ENCODE data around the gene AGAP1.
"Not testable (repeated sequence)": the region's sequence is repeated elsewhere in the genome, so short reads cannot be mapped to it uniquely, and the experiment has no call there.

The AGAP1 gene

DNA sequence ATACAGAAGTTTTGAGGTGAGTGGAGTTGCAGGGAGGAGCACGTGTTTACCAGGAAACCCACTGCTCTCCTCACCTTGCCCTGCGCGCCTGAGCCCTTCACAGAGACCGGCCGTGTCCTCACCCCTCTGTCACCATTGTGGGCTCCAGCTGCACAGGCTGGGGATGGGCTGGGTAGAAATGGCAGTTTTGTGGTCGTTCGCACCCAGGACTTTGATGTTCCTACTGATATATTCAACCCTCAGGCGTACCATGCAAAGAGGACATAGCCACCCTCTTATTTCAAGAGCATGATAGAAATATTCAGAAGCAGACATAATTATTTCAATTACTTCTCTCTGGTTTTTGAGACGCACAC is 596.2 kb downstream of the AGAP1 start:
- Histone ChIP-seq H3K9ac (ENCODE audit: low read depth in 1 of 2, low read length in 2 of 2) (no peak overlapping the region), H3K27ac (ENCODE audit: low read depth in 2 of 2, low read length in 2 of 2) (no peak overlapping the region), H3K27me3 (ENCODE audit: control insufficient read depth in 2 of 2, insufficient read depth in 2 of 2, low read length in 2 of 2) (no peaks in the 10 kb centered on the region), H3K9me3 (ENCODE audit: control insufficient read depth in 2 of 2, low read length in 2 of 2) (no peaks in the 10 kb centered on the region), H3K4me3 (ENCODE audit: low read length in 2 of 2) (no peak overlapping the region), H3K36me3 (ENCODE audit: control insufficient read depth in 2 of 2, insufficient read depth in 2 of 2, low read length in 2 of 2) (peaks cover 0 to 6% of the 10 kb centered on the region in 2 donors), H3K4me1 (ENCODE audit: control insufficient read depth in 2 of 2, insufficient read depth in 2 of 2, low read length in 2 of 2) (no peaks in the 10 kb centered on the region)

GRCh38 chr2:236090826-236091225 is 597.0 kb downstream of the AGAP1 start:
- not testable (repeated sequence) for H3K4me3 ChIP-seq (ENCODE audit: low read length in 2 of 2); H3K9ac ChIP-seq (ENCODE audit: low read depth in 1 of 2, low read length in 2 of 2); H3K27me3 ChIP-seq (ENCODE audit: control insufficient read depth in 2 of 2, insufficient read depth in 2 of 2, low read length in 2 of 2); H3K27ac ChIP-seq (ENCODE audit: low read depth in 2 of 2, low read length in 2 of 2); H3K4me1 ChIP-seq (ENCODE audit: control insufficient read depth in 2 of 2, insufficient read depth in 2 of 2, low read length in 2 of 2); H3K9me3 ChIP-seq (ENCODE audit: control insufficient read depth in 2 of 2, low read length in 2 of 2); H3K36me3 ChIP-seq (ENCODE audit: control insufficient read depth in 2 of 2, insufficient read depth in 2 of 2, low read length in 2 of 2)

DNA sequence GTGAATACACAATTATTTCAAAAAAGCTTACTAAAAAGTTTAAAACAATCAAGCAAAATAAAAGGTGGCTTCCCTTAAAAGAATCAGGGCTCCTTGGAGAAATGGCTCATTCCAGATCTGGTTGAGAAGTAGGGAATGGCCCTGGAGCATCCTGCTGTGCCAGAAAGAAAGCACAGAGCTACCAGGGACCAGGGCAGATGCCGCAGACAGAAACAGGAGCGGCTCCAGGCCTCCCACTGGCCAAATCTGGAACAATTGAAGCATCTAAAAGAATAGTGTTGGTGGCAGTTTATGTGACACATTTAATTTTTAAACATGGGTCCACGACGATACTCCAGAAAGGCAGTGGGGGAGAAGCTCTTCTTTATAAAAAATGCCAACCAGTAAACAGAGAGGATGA is 598.9 kb downstream of the AGAP1 start:
- no peak overlapping the region for H3K27ac ChIP-seq (ENCODE audit: low read depth in 2 of 2, low read length in 2 of 2)
- H3K9ac ChIP-seq (ENCODE audit: low read depth in 1 of 2, low read length in 2 of 2), result no peak overlapping the region
- H3K36me3 ChIP-seq (ENCODE audit: control insufficient read depth in 2 of 2, insufficient read depth in 2 of 2, low read length in 2 of 2), result peaks cover 0 to 6% of the 10 kb centered on the region in 2 donors
- H3K4me3 ChIP-seq (ENCODE audit: low read length in 2 of 2), result no peak overlapping the region
- H3K9me3 ChIP-seq (ENCODE audit: control insufficient read depth in 2 of 2, low read length in 2 of 2), result no peaks in the 10 kb centered on the region
- no peaks in the 10 kb centered on the region for H3K27me3 ChIP-seq (ENCODE audit: control insufficient read depth in 2 of 2, insufficient read depth in 2 of 2, low read length in 2 of 2)
- no peaks in the 10 kb centered on the region for H3K4me1 ChIP-seq (ENCODE audit: control insufficient read depth in 2 of 2, insufficient read depth in 2 of 2, low read length in 2 of 2)

DNA sequence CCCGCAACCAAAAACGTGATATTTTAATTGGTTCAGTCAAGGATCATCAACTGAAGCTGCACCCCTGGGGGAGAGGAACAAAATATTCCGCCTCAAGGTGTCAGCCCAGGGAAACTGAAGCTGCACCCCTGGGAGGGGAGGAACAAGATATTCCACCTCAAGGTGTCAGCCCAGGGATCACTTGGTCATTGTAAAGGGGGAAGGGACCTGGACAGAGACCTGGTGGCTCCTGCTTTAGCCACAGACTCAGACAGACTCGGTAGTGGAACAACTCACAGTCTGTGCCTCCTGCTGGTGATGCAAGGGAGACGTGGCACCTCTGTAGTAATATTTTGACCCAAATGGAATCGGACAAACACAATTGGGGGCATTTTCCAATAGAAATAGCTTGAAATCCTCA is 599.3 kb downstream of the AGAP1 start:
- peaks cover 0 to 6% of the 10 kb centered on the region in 2 donors for H3K36me3 ChIP-seq (ENCODE audit: control insufficient read depth in 2 of 2, insufficient read depth in 2 of 2, low read length in 2 of 2)
- H3K4me1 ChIP-seq (ENCODE audit: control insufficient read depth in 2 of 2, insufficient read depth in 2 of 2, low read length in 2 of 2), result no peaks in the 10 kb centered on the region
- no peaks in the 10 kb centered on the region for H3K27me3 ChIP-seq (ENCODE audit: control insufficient read depth in 2 of 2, insufficient read depth in 2 of 2, low read length in 2 of 2)
- no peaks in the 10 kb centered on the region for H3K9me3 ChIP-seq (ENCODE audit: control insufficient read depth in 2 of 2, low read length in 2 of 2)
- no peak overlapping the region for H3K27ac ChIP-seq (ENCODE audit: low read depth in 2 of 2, low read length in 2 of 2)
- no peak overlapping the region for H3K9ac ChIP-seq (ENCODE audit: low read depth in 1 of 2, low read length in 2 of 2)
- no peak overlapping the region for H3K4me3 ChIP-seq (ENCODE audit: low read length in 2 of 2)

DNA sequence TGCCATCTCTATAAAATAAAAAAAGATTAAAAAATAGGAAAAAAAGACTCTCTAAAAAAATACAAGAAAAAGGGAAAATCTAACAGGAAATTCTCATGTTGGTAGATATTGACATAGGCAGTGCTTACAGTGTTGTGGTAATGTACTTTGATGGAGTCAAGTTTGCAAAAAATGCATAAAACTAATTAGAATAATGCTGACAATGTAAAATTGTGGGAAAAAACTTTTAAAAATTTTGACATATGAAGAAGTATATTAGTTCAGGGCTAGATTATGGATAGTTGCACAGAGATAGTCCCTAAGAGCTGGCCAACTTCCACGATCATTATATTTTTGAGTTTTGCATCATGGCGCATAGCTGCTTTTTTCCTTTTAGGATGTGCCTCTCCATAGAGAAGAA is 601.7 kb downstream of the AGAP1 start:
- no peak overlapping the region for H3K4me3 ChIP-seq (ENCODE audit: low read length in 2 of 2)
- H3K36me3 ChIP-seq (ENCODE audit: control insufficient read depth in 2 of 2, insufficient read depth in 2 of 2, low read length in 2 of 2), result peaks cover 0 to 4% of the 10 kb centered on the region in 2 donors
- no peaks in the 10 kb centered on the region for H3K27me3 ChIP-seq (ENCODE audit: control insufficient read depth in 2 of 2, insufficient read depth in 2 of 2, low read length in 2 of 2)
- no peaks in the 10 kb centered on the region for H3K4me1 ChIP-seq (ENCODE audit: control insufficient read depth in 2 of 2, insufficient read depth in 2 of 2, low read length in 2 of 2)
- no peak overlapping the region for H3K9ac ChIP-seq (ENCODE audit: low read depth in 1 of 2, low read length in 2 of 2)
- H3K9me3 ChIP-seq (ENCODE audit: control insufficient read depth in 2 of 2, low read length in 2 of 2), result no peaks in the 10 kb centered on the region
- no peak overlapping the region for H3K27ac ChIP-seq (ENCODE audit: low read depth in 2 of 2, low read length in 2 of 2)

DNA sequence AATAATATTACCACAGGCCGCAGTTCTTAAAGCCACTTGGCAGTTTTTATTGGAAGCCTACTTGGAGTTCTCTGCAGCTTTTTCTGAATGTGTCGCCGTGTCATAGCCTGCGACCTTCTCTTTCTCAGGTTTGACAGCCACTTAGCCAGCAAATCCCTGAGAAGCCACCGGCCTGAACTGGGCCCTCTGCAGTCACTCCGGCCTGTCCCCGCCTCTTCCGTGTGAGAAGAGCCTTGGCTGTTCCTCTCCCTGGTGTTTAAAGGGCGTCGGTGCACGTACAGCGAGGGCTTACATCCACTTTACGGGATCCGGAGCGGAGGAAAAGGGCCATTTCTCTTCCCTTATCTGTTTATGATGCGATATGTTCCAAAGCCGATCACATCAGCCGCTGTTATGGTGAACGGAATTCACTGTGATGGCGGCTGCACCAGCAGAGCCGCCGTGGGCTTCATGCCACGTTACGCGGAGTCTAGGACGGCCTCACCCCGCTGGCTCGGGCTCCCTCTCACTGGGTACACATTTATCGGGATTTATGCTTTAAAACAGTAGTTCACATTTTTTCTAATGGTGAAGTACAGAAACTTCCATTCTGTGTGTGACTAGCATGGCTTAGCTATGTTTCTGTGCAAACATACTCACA is 607.6 kb downstream of the AGAP1 start:
- Histone ChIP-seq H3K4me3 (ENCODE audit: low read length in 2 of 2) (no peak overlapping the region), H3K9me3 (ENCODE audit: control insufficient read depth in 2 of 2, low read length in 2 of 2) (no peaks in the 10 kb centered on the region), H3K27ac (ENCODE audit: low read depth in 2 of 2, low read length in 2 of 2) (no peak overlapping the region), H3K9ac (ENCODE audit: low read depth in 1 of 2, low read length in 2 of 2) (no peak overlapping the region), H3K4me1 (ENCODE audit: control insufficient read depth in 2 of 2, insufficient read depth in 2 of 2, low read length in 2 of 2) (no peaks in the 10 kb centered on the region), H3K27me3 (ENCODE audit: control insufficient read depth in 2 of 2, insufficient read depth in 2 of 2, low read length in 2 of 2) (no peaks in the 10 kb centered on the region), H3K36me3 (ENCODE audit: control insufficient read depth in 2 of 2, insufficient read depth in 2 of 2, low read length in 2 of 2) (no peaks in the 10 kb centered on the region)

- Histone ChIP-seq H3K9me3 (ENCODE audit: control insufficient read depth in 2 of 2, low read length in 2 of 2) (no peaks in the 10 kb centered on the region), H3K4me3 (ENCODE audit: low read length in 2 of 2) (no peak overlapping the region), H3K27me3 (ENCODE audit: control insufficient read depth in 2 of 2, insufficient read depth in 2 of 2, low read length in 2 of 2) (no peaks in the 10 kb centered on the region), H3K27ac (ENCODE audit: low read depth in 2 of 2, low read length in 2 of 2) (no peak overlapping the region), H3K36me3 (ENCODE audit: control insufficient read depth in 2 of 2, insufficient read depth in 2 of 2, low read length in 2 of 2) (no peaks in the 10 kb centered on the region), H3K4me1 (ENCODE audit: control insufficient read depth in 2 of 2, insufficient read depth in 2 of 2, low read length in 2 of 2) (no peaks in the 10 kb centered on the region), H3K9ac (ENCODE audit: low read depth in 1 of 2, low read length in 2 of 2) (no peak overlapping the region)
Observed at GRCh38 chr2:236102971-236103370, 609.1 kb downstream of the AGAP1 start.

DNA sequence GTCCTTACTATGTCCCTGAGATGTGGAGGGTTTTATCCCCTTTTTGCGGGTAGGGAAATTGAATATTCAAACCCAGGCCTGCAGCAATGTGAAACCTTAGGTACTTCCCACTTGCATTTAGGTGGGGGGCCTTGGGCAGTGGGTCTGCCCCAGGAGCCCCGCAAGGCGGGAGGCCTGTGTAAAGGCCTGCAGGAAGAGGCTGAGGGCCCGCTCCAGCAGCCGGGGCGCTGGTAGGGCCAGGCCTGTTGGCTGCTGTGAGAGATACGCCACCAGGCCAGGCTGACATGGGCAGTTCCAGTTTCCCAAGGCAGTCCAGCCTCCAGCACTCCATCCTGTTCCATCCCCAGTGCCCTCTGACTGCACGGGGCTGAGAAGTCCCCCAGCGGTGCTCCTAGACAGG is 610.1 kb downstream of the AGAP1 start:
- H3K27ac ChIP-seq (ENCODE audit: low read depth in 2 of 2, low read length in 2 of 2), result no peak overlapping the region
- H3K27me3 ChIP-seq (ENCODE audit: control insufficient read depth in 2 of 2, insufficient read depth in 2 of 2, low read length in 2 of 2), result no peaks in the 10 kb centered on the region
- no peaks in the 10 kb centered on the region for H3K4me1 ChIP-seq (ENCODE audit: control insufficient read depth in 2 of 2, insufficient read depth in 2 of 2, low read length in 2 of 2)
- no peaks in the 10 kb centered on the region for H3K36me3 ChIP-seq (ENCODE audit: control insufficient read depth in 2 of 2, insufficient read depth in 2 of 2, low read length in 2 of 2)
- H3K4me3 ChIP-seq (ENCODE audit: low read length in 2 of 2), result no peak overlapping the region
- H3K9me3 ChIP-seq (ENCODE audit: control insufficient read depth in 2 of 2, low read length in 2 of 2), result no peaks in the 10 kb centered on the region
- H3K9ac ChIP-seq (ENCODE audit: low read depth in 1 of 2, low read length in 2 of 2), result no peak overlapping the region

GRCh38 chr2:236105955-236106607 is 612.2 kb downstream of the AGAP1 start:
- Histone ChIP-seq H3K27ac (ENCODE audit: low read depth in 2 of 2, low read length in 2 of 2) (no peak overlapping the region), H3K9me3 (ENCODE audit: control insufficient read depth in 2 of 2, low read length in 2 of 2) (no peaks in the 10 kb centered on the region), H3K27me3 (ENCODE audit: control insufficient read depth in 2 of 2, insufficient read depth in 2 of 2, low read length in 2 of 2) (no peaks in the 10 kb centered on the region), H3K9ac (ENCODE audit: low read depth in 1 of 2, low read length in 2 of 2) (no peak overlapping the region), H3K36me3 (ENCODE audit: control insufficient read depth in 2 of 2, insufficient read depth in 2 of 2, low read length in 2 of 2) (no peaks in the 10 kb centered on the region), H3K4me1 (ENCODE audit: control insufficient read depth in 2 of 2, insufficient read depth in 2 of 2, low read length in 2 of 2) (no peaks in the 10 kb centered on the region), H3K4me3 (ENCODE audit: low read length in 2 of 2) (no peak overlapping the region)

DNA sequence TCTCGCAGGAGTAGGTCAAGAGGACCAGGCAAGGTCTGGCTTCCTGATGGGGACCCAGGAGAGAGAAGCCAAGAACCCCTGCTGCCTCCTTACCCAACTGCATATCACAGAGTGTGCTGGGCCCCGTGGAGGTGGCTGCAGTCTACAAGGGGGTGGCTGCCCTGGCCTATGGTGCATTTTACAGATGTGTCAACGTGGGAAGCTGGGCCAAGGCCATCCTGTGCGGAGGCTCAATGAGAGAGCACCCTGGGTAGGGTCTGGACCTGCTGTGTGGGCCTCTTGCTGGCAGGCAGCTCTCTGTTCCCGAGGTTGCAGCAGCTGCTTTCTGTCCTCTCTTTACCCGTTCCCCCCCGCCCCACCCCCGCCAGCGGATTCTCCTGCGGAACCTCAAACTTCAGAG is 612.9 kb downstream of the AGAP1 start:
- Histone ChIP-seq H3K9ac (ENCODE audit: low read depth in 1 of 2, low read length in 2 of 2) (no peak overlapping the region), H3K27me3 (ENCODE audit: control insufficient read depth in 2 of 2, insufficient read depth in 2 of 2, low read length in 2 of 2) (no peaks in the 10 kb centered on the region), H3K9me3 (ENCODE audit: control insufficient read depth in 2 of 2, low read length in 2 of 2) (no peaks in the 10 kb centered on the region), H3K4me3 (ENCODE audit: low read length in 2 of 2) (no peak overlapping the region), H3K36me3 (ENCODE audit: control insufficient read depth in 2 of 2, insufficient read depth in 2 of 2, low read length in 2 of 2) (no peaks in the 10 kb centered on the region), H3K4me1 (ENCODE audit: control insufficient read depth in 2 of 2, insufficient read depth in 2 of 2, low read length in 2 of 2) (no peaks in the 10 kb centered on the region), H3K27ac (ENCODE audit: low read depth in 2 of 2, low read length in 2 of 2) (no peak overlapping the region)

Measured in mucosa of rectum (tissue), 2 donors.